Activated T-cell treated with anti-CD3 and anti-CD28 coated beads, Interleukin-2, amount 50 U/mL, for 48 hours (primary cell): ENCODE results near the gene FPR2.

ENCODE experiments used
- DNase-seq, 2 experiments: peaks; one replicate each; pipeline ENCODE4 v3.0.0-alpha.2; 2020

The FPR2 gene

DNA sequence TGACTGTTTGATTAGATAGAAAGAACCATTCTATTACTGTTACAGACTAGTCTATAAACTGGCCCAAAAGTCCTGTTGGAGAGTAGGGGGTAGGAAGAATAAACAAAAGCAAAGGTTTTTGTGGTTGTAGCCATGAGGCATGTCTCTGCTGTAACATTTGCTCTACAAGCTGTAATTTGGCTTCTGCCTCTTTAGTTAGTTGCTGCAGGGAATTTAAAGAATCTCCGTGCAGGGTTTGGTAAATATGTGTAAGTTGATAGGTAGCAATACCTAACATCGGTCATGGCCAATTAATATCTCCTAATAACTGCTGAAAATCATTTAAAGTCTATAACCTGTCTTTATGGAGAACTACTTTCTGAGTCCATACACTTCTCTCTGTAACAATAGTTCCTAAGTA lies 46.9 kb downstream of the FPR2 start:
- DNase-seq, result no peak

DNA sequence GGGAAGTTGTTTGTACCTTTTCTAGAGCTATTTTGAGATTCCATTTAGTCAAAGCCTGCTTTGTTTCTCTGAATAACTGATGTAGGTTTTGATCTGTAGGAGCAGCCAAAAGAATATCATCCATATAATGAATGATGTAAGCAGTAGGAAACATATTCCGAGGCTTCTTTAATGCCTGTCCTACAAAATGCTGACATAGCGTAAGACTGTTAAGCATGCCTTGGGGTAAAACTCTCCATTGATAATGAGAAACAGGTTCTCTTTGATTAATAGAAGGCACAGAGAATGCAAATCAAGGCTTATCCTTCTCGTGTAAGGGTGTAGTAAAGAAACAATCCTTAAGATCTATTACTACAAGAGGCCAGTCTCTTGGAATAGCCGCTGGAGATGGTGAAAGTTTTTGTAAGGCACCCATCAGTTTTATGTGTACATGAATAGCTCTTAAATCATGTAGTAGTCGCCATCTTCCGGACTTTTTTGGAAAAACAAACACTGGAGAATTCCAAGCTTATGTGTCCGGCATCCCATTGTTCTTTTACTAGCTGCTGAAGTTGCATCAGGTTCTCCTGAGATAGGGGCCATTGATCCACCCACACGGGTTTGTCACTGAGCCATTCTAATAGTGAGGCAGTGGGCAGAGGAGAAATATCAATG lies 47.5 kb downstream of the FPR2 start:
- no peak for DNase-seq

DNA sequence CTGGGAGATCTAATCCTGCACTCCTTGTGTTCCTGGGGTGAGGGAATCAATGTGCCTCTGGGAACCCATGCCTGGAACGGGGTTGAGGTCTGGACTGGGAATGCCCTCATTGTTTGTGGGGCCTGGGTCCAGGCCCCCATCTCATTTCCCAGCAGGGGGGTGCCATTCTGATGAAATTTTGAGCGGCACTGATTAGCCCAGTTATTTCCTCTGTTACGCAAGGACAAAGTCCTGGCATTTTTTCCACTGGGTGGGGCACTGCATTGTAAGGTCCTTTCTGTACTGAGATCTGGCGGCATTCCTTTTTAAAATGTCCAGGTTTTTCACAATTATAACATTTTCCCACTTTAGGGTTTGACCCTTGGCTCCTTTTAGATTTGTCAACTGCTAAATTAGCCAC lies 48.8 kb downstream of the FPR2 start:
- DNase-seq, result no peak

DNA sequence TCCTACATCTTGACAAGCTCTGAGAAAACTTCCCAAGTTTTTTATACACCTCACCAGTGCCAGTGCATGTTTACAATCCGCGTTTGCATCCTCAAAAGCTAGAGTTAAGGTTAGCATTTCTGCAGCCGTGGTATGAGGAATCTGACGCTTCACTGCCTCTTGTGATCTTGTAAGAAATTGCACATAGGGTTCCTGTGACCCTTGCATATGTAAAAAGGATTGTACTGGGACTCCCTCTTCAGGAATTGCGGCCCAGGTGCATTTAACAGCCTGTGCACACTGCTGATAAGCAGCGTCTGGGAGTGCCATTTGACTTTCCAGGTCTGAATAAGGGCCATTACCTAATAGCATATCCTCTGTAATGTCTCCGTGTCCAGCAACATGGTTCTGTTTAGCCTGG lies 49.2 kb downstream of the FPR2 start:
- DNase-seq, result no peak

DNA sequence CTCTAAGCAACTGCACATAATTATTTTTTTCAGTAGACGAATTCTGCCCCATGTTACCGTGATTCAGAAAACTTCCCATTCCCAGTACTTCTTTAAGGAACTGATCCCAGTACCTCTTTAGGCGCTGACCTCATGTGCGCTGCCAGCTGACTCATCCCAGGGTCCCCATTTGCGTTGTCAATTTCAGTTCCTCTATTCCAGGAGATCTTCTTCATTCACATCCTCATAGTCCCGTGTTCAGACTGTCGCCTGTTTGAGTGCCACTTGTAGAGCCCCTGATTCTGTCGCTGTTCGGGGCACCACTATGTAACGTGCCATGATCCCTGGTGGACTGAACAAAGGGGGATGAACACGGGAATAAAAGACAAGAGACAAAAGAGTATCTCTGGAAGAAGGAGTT lies 50.4 kb downstream of the FPR2 start:
- DNase-seq, result no peak

DNA sequence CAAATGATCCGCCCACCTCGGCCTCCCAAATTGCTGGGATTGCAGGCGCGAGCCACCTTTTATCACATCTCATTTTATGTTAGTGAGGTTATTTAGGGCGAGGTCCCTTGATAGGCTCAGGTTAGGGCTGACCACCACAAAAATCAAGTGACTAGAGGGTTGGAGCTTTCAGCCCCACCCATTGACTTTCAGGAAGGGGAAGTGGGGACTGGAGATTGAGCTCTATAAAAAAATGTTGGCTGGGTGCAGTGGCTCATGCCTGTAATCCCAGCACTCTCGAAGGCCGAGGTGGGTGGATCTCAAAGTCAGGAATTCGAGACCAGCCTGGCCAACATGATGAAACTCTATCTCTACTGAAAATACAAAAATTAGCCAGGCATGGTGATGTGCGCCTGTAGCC lies 54.1 kb downstream of the FPR2 start:
- DNase-seq, result no peak

DNA sequence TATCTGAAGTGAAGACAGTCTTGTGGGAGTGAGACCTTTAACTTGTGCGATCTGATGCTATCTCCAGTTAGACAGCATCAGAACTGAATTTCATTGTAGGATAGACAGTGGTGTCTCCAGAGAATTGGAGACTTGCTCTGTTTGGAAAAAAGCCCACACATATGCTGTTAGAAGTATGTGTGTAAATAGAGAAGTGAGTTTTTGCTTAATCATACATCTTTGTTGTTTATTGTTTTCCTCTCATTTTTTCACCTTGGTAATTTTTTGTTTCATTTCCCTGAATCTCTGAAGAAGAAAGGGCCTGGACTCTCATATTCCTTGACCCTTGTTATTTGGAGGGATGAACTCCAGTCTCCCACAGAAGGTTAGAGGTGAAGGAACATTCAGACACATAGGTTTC lies 55.7 kb downstream of the FPR2 start:
- no peak for DNase-seq

DNA sequence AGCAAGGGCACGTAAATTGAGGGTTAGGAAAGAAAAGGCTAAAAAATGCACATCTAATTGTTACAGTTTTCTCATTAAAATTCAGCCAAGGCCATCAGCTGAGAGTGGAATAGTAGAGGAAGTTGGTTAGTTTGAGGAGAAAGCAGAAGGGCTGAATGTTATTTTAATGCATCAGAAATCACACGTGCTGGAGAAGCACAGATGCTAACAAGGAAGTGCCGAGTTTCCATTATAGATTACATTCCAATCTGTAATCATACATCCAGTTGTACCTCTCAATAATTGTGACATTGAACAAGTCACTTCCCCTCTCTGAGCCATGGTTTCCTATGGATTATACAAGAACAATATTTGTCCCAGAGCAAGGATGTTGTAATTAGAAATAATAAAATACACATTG lies 59.0 kb downstream of the FPR2 start:
- DNase-seq, result no peak
